MM.1S (cell line): ENCODE measurements around the gene PLA2G4F.

Experiments
- DNase-seq: peaks from one replicate; pipeline ENCODE4 v3.0.0-alpha.2; 2015
- H2AFZ ChIP-seq: fragments of 300-600 bp; sonication (generic); 2 replicates; pipeline ENCODE4 v1.6.0; 2016; ENCODE audit warnings: antibody characterized with exemption, low read length
- H3F3A ChIP-seq: fragments of 300-600 bp; sonication (generic); 2 replicates; pipeline ENCODE4 v1.6.1; 2016; ENCODE audit warnings: mild to moderate bottlenecking, antibody characterized with exemption, low read length, moderate library complexity, mixed read lengths; ENCODE audit not compliant: insufficient read depth
- H3K27ac ChIP-seq: fragments of 300-600 bp; sonication (generic); 2 replicates; pipeline ENCODE4 v1.5.1; 2016; ENCODE audit warnings: mild to moderate bottlenecking, low read length
- H3K27me3 ChIP-seq: fragments of 300-600 bp; sonication (generic); replicated peaks from 2 replicates; pipeline ENCODE4 v1.6.0; 2016; ENCODE audit warnings: low read length; ENCODE audit not compliant: insufficient read depth
- H3K36me3 ChIP-seq: fragments of 300-600 bp; sonication (generic); replicated peaks from 2 replicates; pipeline ENCODE4 v1.6.1; 2016; ENCODE audit warnings: mild to moderate bottlenecking, low read length, mixed read lengths; ENCODE audit not compliant: insufficient read depth
- H3K4me1 ChIP-seq: fragments of 300-600 bp; sonication (generic); 2 replicates; pipeline ENCODE4 v1.6.1; 2016; ENCODE audit warnings: low read length, mixed read lengths
- H3K4me2 ChIP-seq: fragments of 300-600 bp; sonication (generic); 2 replicates; pipeline ENCODE4 v1.6.0; 2016; ENCODE audit warnings: low read depth, low read length
- H3K4me3 ChIP-seq: fragments of 300-600 bp; sonication (generic); 2 replicates; pipeline ENCODE4 v1.5.1; 2016; ENCODE audit warnings: low read length, mixed read lengths
- H3K79me2 ChIP-seq: fragments of 300-600 bp; sonication (generic); 2 replicates; pipeline ENCODE4 v1.6.1; 2016; ENCODE audit warnings: mixed run types, low read length, mixed read lengths
- H3K9ac ChIP-seq: fragments of 300-600 bp; sonication (generic); 2 replicates; pipeline ENCODE4 v1.6.1; 2016; ENCODE audit warnings: low read length, mixed read lengths
- H3K9me2 ChIP-seq: fragments of 300-600 bp; sonication (generic); replicated peaks from 2 replicates; pipeline ENCODE4 v1.6.1; 2016; ENCODE audit warnings: mild to moderate bottlenecking, low read length, mixed read lengths; ENCODE audit not compliant: insufficient read depth
- H3K9me3 ChIP-seq: fragments of 300-600 bp; sonication (generic); replicated peaks from 2 replicates; pipeline ENCODE4 v1.6.1; 2016; ENCODE audit warnings: mild to moderate bottlenecking, low read length, mixed read lengths; ENCODE audit not compliant: insufficient read depth
- H4K20me1 ChIP-seq: fragments of 300-600 bp; sonication (generic); 2 replicates; pipeline ENCODE4 v1.6.1; 2016; ENCODE audit warnings: mild to moderate bottlenecking, low read length, moderate library complexity, mixed read lengths; ENCODE audit not compliant: insufficient read depth
- EZH2 ChIP-seq: fragments of 300-600 bp; sonication (generic); optimal IDR thresholded peaks from 2 replicates; pipeline ENCODE3; 2017; ENCODE audit warnings: low read depth, mild to moderate bottlenecking, antibody characterized with exemption, low read length, mixed read lengths
- EZH2phosphoT487 ChIP-seq: fragments of 300-600 bp; sonication (generic); IDR thresholded peaks from 2 replicates; pipeline ENCODE4 v1.6.1; 2018; ENCODE audit warnings: antibody characterized with exemption, low read length
- TF ChIP-seq, protein P1 (sequence below): fragments of 300-600 bp; sonication (generic); IDR thresholded peaks from 2 replicates; pipeline ENCODE4 v1.5.1; 2016; ENCODE audit warnings: antibody characterized with exemption, low read length, mixed read lengths

PLA2G4F gene

GRCh38 chr15:42150219-42150970, 6.0 kb downstream of the PLA2G4F start:
- no peak overlapping the region for H2AFZ ChIP-seq
- H3K79me2 ChIP-seq: no peaks in the 10 kb centered on the region
- no peaks in the 10 kb centered on the region for H3K36me3 ChIP-seq
- no peak for DNase-seq
- H3K9me3 ChIP-seq: no peaks in the 10 kb centered on the region
- peaks cover 11% of the 10 kb centered on the region; the same call in 1 of the 2 replicates for H3K27me3 ChIP-seq
- H3K9me2 ChIP-seq: no peaks in the 10 kb centered on the region
- H3K27ac ChIP-seq: no peak overlapping the region
- H3F3A ChIP-seq: no peaks in the 10 kb centered on the region
- H3K4me3 ChIP-seq: no peak overlapping the region
- no peak for TF ChIP-seq EZH2
- no peak for TF ChIP-seq EZH2phosphoT487
- H3K4me2 ChIP-seq: no peak overlapping the region
- no peaks in the 10 kb centered on the region for H3K4me1 ChIP-seq
- H3K9ac ChIP-seq: no peak overlapping the region
- no peaks in the 10 kb centered on the region for H4K20me1 ChIP-seq

DNA sequence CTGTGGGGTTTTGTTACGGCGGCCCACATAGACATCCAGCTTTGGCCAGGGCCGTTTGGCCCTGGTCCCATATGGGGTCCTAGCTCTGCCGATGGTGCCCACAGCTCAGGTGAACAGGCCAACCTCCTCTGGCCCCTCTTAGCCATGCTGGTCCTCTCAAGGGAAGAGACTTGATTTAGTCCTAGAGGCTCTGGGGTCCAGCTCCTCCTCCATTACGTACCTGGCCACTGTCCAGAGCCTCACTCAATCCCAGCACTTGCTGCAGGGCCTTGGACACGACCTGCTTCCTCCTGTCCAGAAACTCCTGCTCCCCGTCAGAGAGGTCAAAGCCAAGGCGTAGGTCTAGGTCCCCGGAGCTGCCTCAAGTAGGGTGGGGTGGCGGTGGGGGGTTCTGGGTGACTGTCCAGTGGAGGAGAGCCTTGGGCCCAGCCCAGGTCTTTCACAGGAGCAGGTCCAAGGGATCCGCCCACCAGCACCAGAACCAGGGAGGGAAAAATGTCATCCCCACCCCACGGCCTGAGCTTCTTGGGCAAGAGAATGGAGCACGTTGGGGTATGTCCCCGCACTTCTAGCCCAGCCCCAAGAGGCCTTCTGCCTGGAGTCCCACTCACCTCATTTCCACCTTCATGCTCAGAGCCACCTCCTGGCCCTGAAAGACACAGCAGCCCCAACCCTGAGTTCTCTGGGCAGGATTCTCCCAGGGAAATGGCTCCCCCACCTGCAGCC, 6.8 kb downstream of the PLA2G4F start:
- DNase-seq: no peak
- Histone ChIP-seq H3K36me3 (no peaks in the 10 kb centered on the region), H3K4me3 (no peak overlapping the region), H3K27me3 (peaks cover 16% of the 10 kb centered on the region; the same call in 1 of the 2 replicates), H3K27ac (no peak overlapping the region), H3F3A (no peaks in the 10 kb centered on the region), H4K20me1 (no peaks in the 10 kb centered on the region), H3K9ac (no peak overlapping the region), H3K4me1 (no peaks in the 10 kb centered on the region), H3K9me2 (no peaks in the 10 kb centered on the region), H3K9me3 (no peaks in the 10 kb centered on the region), H2AFZ (no peak overlapping the region), H3K79me2 (no peaks in the 10 kb centered on the region), H3K4me2 (no peak overlapping the region)
- TF ChIP-seq EZH2 (no peak), EZH2phosphoT487 (no peak)
- TF ChIP-seq, protein P1, sequence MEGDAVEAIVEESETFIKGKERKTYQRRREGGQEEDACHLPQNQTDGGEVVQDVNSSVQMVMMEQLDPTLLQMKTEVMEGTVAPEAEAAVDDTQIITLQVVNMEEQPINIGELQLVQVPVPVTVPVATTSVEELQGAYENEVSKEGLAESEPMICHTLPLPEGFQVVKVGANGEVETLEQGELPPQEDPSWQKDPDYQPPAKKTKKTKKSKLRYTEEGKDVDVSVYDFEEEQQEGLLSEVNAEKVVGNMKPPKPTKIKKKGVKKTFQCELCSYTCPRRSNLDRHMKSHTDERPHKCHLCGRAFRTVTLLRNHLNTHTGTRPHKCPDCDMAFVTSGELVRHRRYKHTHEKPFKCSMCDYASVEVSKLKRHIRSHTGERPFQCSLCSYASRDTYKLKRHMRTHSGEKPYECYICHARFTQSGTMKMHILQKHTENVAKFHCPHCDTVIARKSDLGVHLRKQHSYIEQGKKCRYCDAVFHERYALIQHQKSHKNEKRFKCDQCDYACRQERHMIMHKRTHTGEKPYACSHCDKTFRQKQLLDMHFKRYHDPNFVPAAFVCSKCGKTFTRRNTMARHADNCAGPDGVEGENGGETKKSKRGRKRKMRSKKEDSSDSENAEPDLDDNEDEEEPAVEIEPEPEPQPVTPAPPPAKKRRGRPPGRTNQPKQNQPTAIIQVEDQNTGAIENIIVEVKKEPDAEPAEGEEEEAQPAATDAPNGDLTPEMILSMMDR: no peak

DNA sequence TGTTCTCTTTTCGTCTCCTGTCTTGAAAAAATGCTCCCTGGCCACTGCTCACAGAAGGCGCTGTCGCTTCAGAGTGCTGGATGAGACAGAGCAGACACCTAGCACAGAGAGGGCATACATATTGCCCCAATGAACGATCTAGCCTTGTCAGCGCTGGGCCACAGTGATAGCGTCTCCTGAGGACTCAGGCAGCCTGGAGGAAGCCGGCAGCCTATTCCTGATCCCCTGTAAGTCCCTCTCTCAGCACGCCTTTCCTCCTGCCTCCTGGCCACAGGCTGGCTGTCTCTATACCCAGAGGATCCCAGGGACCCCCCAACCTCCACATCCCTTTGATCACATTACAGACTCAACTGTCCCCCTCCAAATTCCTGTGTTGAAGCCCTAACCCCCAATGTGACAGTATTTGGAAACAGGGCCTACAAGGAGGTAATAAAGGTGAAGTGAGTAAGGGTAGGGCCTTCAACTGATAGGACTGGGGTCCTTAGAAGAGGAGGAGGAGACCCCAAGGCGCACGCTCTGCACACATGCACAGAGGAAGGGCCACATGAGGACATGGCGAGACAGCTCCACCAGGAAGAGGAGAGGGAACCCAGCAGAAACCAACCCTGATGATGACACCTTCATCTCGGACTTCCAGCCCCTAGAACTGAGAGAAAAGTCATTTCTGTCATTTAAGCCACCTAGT, 7.5 kb downstream of the PLA2G4F start:
- H3K4me3 ChIP-seq: no peak overlapping the region
- H3K36me3 ChIP-seq: no peaks in the 10 kb centered on the region
- H3K9me3 ChIP-seq: no peaks in the 10 kb centered on the region
- no peak overlapping the region for H3K9ac ChIP-seq
- no peaks in the 10 kb centered on the region for H3K9me2 ChIP-seq
- no peaks in the 10 kb centered on the region for H3K79me2 ChIP-seq
- no peaks in the 10 kb centered on the region for H3F3A ChIP-seq
- DNase-seq: no peak
- no peaks in the 10 kb centered on the region for H4K20me1 ChIP-seq
- no peak overlapping the region for H3K4me2 ChIP-seq
- no peaks in the 10 kb centered on the region for H3K4me1 ChIP-seq
- H3K27ac ChIP-seq: no peak overlapping the region
- no peak overlapping the region for H2AFZ ChIP-seq
- TF ChIP-seq EZH2phosphoT487 (no peak), EZH2 (no peak)
- TF ChIP-seq, protein P1: no peak
- H3K27me3 ChIP-seq: peaks cover 16% of the 10 kb centered on the region; the same call in 1 of the 2 replicates
